Skeletal muscle satellite cell (primary cell): ENCODE results near the gene MAP2K6.

Source experiments
- H3K27me3 ChIP-seq: 2 replicates; pipeline ENCODE4 v1.7.0; 2013; ENCODE audit warnings: low read length; ENCODE audit not compliant: control insufficient read depth, insufficient read depth
- H3K36me3 ChIP-seq: 2 replicates; pipeline ENCODE4 v1.7.0; 2013; ENCODE audit warnings: mild to moderate bottlenecking, control low read depth, low read length; ENCODE audit not compliant: insufficient read depth
- H3K4me1 ChIP-seq: 2 replicates; pipeline ENCODE4 v1.7.0; 2013; ENCODE audit warnings: low read length; ENCODE audit not compliant: control insufficient read depth, insufficient read depth
- H3K4me2 ChIP-seq: 2 replicates; pipeline ENCODE4 v1.7.0; 2013; ENCODE audit warnings: mild to moderate bottlenecking, low read length
- H3K4me3 ChIP-seq: 2 replicates; pipeline ENCODE4 v1.7.0; 2013; ENCODE audit warnings: low read length
- H3K9ac ChIP-seq: 2 replicates; pipeline ENCODE4 v1.7.0; 2013; ENCODE audit warnings: mild to moderate bottlenecking, low read depth, low read length, moderate library complexity
- H3K9me3 ChIP-seq: replicated peaks from 2 replicates; pipeline ENCODE4 v1.7.0; 2013; ENCODE audit warnings: mild to moderate bottlenecking, control low read depth, low read length

Gene MAP2K6

DNA sequence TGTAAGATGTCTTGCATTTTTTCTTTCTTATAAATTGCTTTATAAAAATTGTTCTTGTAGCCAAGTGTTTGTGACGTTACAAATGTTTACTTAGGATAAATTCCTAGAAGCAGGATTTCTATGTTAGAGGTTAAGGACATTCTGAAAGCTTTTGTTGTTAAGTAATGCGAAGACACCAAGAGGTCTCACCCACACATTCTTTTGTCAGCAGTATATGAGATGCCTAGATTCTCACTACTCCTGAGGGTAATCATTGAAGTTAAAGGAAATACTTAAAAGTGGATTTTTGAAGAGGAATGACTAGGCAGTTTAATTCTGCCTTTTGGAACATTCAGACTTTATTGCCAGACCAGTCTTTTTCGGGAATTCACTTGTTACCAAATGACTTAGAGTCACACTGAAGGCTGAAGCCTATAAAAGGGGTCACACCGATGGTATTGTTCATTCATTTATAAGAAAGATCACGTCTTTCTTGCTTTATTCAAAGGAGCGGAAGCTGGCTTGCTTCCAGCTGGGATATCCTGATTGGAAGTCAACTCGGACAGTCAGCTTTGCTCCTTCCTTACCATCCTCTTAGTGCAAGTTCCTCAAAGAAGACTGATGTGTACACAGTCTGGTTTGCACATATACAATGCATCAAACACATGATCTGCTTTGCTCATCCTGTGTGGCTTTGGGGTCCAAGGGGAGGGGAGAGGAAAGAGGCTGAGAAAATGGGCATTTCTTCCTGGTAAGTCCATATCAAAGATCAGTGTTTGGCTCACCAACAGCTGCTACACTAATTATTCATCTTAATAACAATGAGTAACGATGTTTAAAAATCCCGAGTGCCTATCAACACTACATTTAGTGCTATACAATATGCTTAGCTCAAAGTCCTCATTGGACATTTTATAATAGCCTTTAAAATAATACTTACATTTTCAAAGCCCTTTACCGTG is 160.0 kb downstream of the MAP2K6 start:
- H3K4me2 ChIP-seq, result peak overlapping the region; percentile 62

DNA sequence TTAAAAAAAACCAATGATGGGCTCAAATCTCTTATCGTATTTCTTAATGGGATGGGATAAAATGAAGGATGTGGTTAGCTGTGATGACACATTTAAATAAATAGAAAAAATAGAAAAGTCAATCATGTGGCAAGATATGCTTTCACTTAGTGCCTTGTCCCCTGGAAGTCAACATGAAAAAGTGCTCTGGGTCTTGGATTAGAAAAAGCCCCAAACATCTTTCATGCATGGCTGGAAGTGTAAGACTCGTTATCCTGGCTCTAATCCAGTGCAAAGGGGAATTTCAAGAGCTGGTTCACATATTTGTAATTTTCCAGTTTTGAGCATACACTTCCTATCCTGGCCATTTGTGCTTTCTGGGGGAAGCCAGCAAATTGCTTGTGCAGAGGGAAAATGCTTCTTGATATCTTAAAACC is 160.9 kb downstream of the MAP2K6 start:
- Histone ChIP-seq H3K4me2 (peak overlapping the region; percentile 62), H3K4me1 (peaks cover 27% of the 10 kb centered on the region), H3K27me3 (no peaks in the 10 kb centered on the region), H3K36me3 (no peaks in the 10 kb centered on the region), H3K4me3 (peak overlapping the region; percentile 4), H3K9me3 (no peaks in the 10 kb centered on the region), H3K9ac (peak overlapping the region; percentile 11)

More for the DNA sequence above, 160.0 kb downstream of the MAP2K6 start:
- Histone ChIP-seq H3K9ac (peak overlapping the region; percentile 63), H3K4me1 (peaks cover 27% of the 10 kb centered on the region), H3K36me3 (no peaks in the 10 kb centered on the region), H3K4me3 (peak overlapping the region; percentile 24), H3K9me3 (no peaks in the 10 kb centered on the region), H3K27me3 (no peaks in the 10 kb centered on the region)

DNA sequence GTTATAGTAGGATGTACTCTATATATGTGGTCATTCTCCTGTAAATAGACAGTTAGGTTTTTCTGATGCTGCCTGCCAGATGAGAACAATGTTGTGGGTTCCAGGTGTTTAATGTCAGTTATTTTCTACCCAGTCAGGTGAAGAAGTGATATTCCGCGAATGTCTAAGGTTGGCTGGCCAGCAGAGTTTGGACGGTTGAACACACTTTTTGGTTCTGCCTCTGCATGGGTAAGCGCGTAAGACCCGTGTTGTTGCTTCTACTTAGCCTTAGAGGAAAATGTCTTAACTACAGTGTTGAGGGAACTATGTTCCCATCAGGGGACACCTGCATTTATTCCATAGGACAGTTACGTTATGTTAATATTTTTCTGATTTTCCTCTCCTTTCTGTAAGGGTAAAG is 162.6 kb downstream of the MAP2K6 start:
- H3K36me3 ChIP-seq, result no peaks in the 10 kb centered on the region

DNA sequence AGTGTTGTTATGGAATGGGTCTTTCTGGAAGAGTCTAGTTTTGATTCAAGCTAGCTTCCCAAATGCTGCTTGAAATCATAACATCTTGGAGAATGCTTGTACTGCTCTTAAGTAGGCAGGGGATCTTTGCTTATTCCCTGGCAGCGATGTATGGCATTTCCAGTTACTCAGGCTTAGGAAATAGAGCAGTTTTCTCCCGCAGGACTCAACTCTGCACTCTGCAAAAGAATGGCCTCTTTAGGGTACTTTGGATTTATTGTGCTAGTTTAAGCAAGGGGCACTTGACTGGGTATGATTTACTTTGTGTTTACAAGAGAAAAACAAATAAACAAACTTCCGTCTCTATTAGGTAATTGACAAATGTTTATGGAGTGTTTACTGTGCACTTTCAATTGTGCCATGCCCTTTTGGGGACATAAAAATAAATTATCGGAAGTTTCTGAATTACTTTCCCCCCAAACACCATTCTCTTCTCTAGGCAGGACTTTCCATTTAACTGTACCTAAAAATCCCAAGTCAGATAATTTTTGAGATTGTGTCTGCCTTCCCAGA is 164.0 kb downstream of the MAP2K6 start:
- Histone ChIP-seq H3K9me3 (no peaks in the 10 kb centered on the region), H3K4me1 (peaks cover 29% of the 10 kb centered on the region), H3K4me3 (no peak overlapping the region), H3K27me3 (no peaks in the 10 kb centered on the region), H3K36me3 (no peaks in the 10 kb centered on the region), H3K9ac (no peak overlapping the region), H3K4me2 (no peak overlapping the region)

More for the DNA sequence above, 162.6 kb downstream of the MAP2K6 start:
- H3K9ac ChIP-seq, result no peak overlapping the region
- no peak overlapping the region for H3K4me2 ChIP-seq
- H3K9me3 ChIP-seq, result no peaks in the 10 kb centered on the region
- peaks cover 30% of the 10 kb centered on the region for H3K4me1 ChIP-seq
- H3K4me3 ChIP-seq, result no peak overlapping the region
- no peaks in the 10 kb centered on the region for H3K27me3 ChIP-seq

DNA sequence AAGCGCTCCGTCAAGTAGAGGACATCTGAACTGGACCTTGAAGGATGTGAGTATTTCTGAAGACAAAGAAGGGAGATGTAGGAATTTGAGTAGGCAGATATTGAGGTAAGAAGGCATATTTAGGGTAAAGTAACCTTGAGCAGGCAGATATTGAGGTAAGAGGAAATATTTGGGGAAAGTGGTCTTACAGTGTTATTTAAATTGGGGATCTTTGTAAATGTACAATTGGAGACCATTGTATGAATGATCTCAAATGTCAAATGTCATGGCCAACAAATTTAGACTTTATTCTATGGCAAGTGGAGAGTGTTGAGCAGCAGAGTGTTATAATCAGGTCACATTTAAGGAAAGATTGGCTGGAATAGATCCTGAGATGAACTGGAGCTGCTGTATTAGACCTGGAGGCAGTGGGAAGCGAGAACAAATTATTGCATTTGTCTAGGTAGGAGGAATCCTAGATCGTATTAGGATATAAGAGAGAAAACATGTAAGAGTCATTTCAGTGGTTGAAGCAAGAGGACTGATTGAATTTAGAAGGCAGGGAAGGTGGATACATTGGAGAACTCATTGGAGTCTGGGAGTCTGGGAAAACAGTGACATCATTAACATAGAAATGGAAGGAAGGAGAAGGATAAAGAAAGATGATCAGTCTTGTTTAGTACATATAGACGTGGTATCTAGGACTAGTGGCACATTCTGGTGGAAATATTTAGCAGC is 165.6 kb downstream of the MAP2K6 start:
- Histone ChIP-seq H3K4me2 (no peak overlapping the region), H3K9ac (no peak overlapping the region), H3K36me3 (no peaks in the 10 kb centered on the region), H3K4me3 (no peak overlapping the region), H3K27me3 (no peaks in the 10 kb centered on the region), H3K9me3 (no peaks in the 10 kb centered on the region), H3K4me1 (peaks cover 13% of the 10 kb centered on the region)

DNA sequence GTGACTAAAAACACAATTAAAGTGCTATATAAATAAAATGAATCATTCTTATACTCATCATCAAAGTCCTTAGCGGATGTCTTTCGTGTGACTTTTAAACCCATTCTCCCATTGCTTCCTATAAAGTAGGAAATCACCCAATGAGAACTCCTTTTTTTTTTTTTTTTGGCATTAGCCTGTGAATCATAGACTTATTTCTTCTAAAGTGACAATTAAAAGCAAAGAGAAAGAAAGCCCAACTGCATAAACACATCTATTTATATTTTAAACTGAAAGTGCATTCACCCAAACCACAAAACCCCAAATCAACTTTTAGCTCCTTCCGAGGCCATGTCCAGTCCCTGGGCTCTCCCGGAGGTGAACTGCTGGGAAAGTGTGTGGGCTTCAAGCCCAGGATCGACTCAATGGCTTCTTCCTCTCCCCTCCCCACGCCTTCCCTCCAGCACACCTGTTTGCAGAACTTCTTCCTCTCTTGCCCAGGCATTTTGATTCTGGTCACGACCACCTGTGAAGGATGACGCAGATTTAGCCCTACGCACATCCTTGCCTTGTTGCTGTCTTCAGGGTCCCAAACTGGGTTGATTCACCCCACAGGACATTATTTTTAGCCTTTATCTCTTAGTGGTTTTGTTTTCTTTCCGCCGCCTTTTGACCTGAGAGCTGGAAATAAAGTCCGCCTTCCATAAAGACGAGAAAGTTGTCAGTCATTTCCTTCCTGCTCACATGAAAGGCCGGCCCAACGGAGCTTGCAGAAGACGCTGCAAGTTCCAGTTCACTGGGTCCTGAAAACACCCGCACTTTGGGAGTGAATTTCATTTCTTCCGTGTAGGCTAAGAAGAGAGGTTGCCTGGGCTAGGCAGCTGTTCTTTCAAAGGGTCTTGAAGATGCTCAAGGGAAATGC is 166.8 kb downstream of the MAP2K6 start:
- H3K4me1 ChIP-seq, result peaks cover 3% of the 10 kb centered on the region
- no peaks in the 10 kb centered on the region for H3K9me3 ChIP-seq
- no peak overlapping the region for H3K4me2 ChIP-seq
- no peaks in the 10 kb centered on the region for H3K27me3 ChIP-seq
- H3K36me3 ChIP-seq, result no peaks in the 10 kb centered on the region
- no peak overlapping the region for H3K9ac ChIP-seq
- no peak overlapping the region for H3K4me3 ChIP-seq

DNA sequence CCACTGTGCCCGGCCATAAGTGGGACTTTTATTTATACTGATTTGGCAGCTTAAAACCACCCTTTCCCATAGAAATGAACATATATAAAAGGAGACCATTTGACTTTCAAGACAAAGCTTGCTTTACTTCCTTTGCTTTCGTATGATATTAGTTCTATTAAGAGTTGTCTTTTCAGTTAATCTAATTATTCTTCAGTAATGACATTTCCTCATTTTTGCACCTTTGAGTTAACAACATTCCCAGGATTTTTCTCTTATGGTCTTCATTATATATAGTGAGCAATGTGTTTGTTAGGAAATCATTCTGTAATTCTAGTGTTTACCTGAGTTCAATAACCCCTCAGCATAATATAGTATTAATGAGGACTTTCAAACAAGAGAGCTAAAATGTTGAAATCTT is 173.8 kb downstream of the MAP2K6 start:
- peaks cover 6% of the 10 kb centered on the region for H3K4me1 ChIP-seq
- no peak overlapping the region for H3K4me2 ChIP-seq
- no peaks in the 10 kb centered on the region for H3K9me3 ChIP-seq
- no peaks in the 10 kb centered on the region for H3K36me3 ChIP-seq
- H3K9ac ChIP-seq, result no peak overlapping the region
- H3K27me3 ChIP-seq, result no peaks in the 10 kb centered on the region
- H3K4me3 ChIP-seq, result no peak overlapping the region

DNA sequence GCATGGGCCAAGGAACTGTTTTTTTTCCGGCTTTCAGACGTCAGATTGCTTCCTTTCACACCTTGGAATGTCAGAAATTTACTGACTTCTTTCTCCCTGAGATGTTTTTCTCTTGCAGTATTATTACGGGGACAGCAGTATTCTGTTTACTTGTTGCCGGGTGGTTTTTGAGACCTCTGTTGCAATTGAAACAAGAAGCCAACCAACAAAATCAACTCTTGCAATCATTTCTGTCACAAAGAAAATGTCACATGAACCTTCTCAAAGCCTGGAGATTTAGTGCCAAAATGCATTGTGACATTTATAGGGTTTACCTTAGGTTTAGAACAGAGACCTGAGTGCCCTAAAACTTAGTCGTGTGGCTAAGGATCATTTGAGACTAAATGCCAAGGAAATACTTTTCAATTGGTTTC is 174.3 kb downstream of the MAP2K6 start:
- peaks cover 11% of the 10 kb centered on the region for H3K4me1 ChIP-seq
- no peak overlapping the region for H3K4me2 ChIP-seq
- no peak overlapping the region for H3K4me3 ChIP-seq
- H3K9me3 ChIP-seq, result no peaks in the 10 kb centered on the region
- no peaks in the 10 kb centered on the region for H3K36me3 ChIP-seq
- H3K27me3 ChIP-seq, result no peaks in the 10 kb centered on the region
- no peak overlapping the region for H3K9ac ChIP-seq

DNA sequence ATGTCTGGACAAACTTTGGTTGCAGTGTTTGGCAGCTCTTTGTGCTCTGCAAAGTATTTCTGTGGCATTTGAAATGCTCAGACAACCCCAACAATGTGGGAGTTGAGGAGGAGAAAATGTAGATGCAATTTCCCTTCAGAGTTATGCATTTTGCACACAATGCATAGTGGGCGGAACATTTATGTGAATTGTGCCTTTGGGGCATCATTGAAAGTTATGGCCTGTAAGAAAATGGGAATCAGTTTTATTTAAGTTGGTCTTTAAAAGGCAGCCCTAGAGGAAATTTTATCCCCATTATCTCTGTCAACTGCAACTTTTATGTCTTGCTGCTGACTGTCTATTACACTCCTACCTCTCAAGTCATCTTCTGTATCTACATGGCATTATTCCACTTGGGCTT is 176.2 kb downstream of the MAP2K6 start:
- H3K9ac ChIP-seq, result no peak overlapping the region
- no peaks in the 10 kb centered on the region for H3K9me3 ChIP-seq
- peaks cover 14% of the 10 kb centered on the region for H3K4me1 ChIP-seq
- no peaks in the 10 kb centered on the region for H3K27me3 ChIP-seq
- no peaks in the 10 kb centered on the region for H3K36me3 ChIP-seq
- H3K4me3 ChIP-seq, result no peak overlapping the region
- H3K4me2 ChIP-seq, result no peak overlapping the region

DNA sequence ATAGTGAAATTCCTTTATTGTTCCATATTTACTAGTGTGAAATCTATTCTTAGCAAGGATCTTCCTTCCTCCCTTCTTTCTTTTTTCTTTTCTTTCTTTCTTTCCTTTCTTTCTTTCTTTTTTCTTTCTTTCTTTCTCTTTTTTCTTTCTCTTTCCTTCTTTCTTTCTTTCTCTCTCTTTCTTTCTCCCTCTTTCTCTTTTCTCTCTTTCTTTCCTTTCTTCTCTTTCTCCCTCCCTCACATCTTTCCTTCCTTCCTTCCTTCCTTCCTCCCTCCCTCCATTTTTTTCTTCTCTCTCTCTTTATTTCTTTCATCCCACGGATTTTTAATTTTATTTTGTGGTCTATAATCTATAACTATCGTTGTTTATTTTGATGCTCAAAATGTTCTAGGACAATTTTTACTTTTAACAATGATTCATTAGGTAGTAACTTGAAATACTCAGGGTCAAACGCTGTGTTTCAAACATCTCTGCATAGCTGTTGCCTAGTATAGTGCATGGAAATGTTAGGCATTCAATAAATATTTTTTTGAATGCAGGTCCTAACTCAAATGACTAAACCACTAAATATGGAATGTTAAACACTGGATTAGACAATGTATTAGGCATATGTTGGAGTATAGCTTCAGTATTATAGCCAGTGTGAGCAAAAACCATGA is 178.3 kb downstream of the MAP2K6 start:
- Histone ChIP-seq H3K4me3 (no peak overlapping the region), H3K4me2 (peak overlapping the region; percentile 29), H3K27me3 (no peaks in the 10 kb centered on the region), H3K9ac (peak overlapping the region; percentile 51), H3K36me3 (no peaks in the 10 kb centered on the region), H3K4me1 (peaks cover 14% of the 10 kb centered on the region), H3K9me3 (no peaks in the 10 kb centered on the region)
